Fibroblast of skin of back (primary cell): ENCODE measurements around the gene HEATR5A. TPM values are rescaled to one million over a fixed set of nuclear protein-coding genes. Genes with fewer than 3 reads are reported as not detected.
"Not testable (repeated sequence)": the region's sequence is repeated elsewhere in the genome, so short reads cannot be mapped to it uniquely, and the experiment has no call there.

Source experiments
- DNase-seq: peaks from one replicate; pipeline ENCODE4 v3.0.0-alpha.2; 2013
- polyA plus RNA-seq, 2 experiments: library from polyadenylated mRNA; unstranded; fragments of 120-200 nt; gene quantifications; one replicate each; pipeline ENCODE4 v1.2.1, GENCODE V29; 2013; ENCODE audit not compliant: insufficient read length in 2 of 2

HEATR5A gene
- 17.0 TPM for polyA plus RNA-seq (2013, experiment 1 of 2; ENCODE audit: insufficient read length)
- 20.5 TPM for polyA plus RNA-seq (2013, experiment 2 of 2; ENCODE audit: insufficient read length)

DNA sequence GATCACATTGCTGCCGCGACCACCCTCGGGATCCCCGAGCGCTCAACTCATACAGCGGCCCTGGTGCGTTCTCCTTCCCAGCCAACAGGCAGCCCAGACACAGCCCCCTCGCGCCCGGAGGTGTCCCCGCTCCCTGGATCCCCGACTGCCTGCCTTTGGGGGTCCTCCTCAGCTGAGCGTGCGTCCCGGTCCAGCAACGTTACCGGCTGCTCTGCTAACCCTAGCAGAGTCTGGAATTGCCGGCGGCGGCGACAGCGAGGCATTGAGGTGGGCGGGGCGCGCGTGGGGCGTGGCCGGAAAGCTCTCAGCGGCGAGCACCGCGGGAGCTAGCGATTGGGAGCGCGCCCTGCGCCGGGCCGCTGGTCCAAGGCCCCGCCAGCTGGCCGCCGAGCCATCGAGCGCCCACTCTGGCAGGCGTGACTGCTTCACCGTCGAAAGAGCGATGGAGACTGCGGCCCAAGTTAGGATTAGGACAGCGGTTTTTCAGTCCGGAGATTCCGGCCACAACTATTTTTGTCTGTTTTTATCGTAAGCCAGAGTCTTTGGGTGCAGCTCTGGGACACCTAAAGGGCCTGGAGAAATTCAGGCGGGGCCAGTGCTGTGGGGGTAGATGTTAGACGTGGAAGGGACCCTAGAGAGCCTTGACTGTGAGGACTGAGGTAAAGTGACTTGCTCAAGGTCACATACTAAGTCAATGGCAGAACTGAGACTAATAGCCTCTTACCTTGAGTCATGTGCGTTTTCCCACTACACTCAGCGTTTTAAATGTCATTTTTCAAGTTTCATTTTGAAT, at the start of gene HEATR5A:
Gene HEATR5A (minus strand): TSS at position 232 of the 793 bp plus-strand sequence. CDS start 17,575 bp downstream, outside the sequence.
- DNase-seq = peak; percentile 96

DNA sequence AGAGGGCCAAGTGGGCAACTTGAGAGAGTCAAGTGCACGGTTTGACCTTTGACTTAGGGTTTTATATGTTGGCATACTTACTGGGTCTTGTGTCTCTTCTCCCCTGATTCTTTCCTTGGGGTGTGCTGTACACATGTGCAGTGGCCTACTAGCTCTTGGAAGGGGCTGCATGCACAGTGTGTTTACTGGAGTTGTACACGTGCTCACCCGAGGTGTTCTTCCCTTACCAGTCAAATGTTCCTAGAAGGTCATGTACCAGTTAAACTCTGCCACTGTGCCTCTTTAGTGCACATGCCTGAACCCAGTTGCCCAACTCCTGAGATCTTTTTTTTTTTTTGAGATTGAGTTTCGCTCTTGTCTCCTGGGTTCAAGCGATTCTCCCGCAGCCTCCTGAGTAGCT, 46.2 kb upstream of the HEATR5A start:
- DNase-seq = no peak

DNA sequence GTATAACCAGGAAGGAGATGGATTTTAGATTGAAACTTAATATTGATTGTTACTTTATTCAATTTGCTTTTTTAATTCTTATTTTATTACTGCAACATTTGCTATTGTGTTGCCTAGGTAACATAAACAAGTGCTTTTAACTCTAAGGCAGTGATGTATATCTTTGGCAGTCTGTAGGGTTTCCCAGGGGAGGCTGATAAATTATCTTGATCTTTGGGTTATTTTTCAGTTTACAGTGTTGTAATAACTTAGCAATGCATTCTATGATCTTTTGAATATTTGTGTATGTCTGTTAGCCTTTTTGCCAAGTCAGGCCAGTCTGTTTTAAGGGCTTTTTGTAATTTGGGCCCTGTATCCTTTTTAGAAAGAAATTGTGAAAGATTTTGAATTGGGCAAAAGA, 44.8 kb upstream of the HEATR5A start:
- DNase-seq = peak; percentile 69

DNA sequence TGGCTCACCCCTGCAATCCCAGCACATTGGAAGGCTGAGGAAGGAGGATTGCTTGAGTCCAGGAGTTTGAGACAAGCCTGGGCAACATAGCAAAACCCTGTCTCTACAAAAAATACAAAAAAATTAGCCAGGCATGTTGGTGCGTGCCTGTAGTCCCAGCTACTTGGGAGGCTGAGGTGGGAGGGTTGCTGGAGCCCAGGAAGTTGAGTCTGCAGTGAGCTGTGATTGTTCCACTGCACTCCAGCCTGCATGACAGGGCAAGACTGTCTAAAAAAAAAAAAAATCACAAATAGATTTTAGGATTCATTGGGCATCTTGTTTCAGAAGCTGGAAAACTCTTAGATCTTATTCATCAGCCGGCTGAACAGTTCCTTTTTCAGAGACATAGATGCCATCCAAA, 42.1 kb upstream of the HEATR5A start:
- DNase-seq = not testable (repeated sequence)

DNA sequence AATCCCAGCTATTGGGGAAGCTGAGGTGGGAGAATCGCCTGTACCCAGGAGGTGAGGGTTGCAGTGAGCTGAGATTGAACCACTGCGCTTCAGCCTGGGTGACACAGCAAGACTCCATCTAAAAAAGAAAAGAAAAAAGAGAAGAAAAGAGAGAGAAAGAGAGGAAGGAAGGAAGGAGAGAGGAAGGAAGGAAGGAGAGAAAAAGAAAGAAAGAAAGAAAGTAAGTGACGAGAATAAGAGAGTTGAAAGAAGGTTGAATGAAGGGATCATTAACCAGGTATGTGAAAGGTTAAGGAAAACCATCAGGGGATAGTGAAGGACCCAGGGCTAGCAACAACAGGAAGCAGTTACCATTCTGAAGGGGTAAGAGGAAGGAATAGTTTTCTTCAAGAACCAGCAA, 41.2 kb upstream of the HEATR5A start:
- no peak for DNase-seq

DNA sequence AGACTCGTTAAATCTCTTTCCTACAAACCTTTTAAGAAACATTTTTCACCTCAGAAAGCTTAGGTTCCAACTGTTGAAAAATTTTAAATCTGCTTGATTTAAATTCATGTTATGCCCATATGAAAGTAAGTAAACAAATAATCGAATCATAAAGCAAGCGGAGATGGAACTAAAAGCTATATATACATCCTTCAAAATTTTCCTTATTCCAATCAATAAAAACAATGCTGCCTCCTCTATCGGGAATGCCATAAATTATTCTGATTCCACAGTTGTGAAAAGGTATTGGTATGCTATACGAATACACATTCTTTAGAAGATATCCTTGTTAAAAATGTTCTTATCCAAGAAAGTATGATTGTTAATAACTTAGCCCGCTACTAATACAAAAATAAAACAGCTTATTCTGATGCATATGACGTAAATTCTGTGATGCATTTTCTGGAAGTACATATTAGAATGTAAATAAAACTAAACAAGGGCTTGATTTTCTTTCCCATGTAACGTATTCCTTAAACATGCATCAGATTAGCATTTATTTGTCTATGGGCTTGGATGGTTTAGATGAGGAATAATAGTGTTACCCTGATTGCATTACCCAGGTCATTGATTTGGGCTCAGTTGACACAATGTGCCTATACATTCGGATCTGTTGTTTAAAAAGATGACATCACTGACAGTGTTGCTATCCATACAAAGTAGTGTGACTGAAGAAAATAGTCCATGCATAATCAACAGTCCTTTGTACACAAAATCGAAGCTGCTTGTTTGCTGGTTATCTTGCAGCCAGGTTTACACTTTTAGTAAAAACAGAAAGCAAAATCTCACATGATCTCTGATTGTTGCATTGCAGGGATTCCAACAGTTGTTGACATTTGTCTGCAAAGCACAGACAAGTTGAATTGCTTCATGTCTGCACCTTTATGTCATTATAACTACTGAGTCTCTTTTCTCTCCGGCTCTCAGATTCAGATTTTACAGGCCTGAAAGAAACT, 37.6 kb upstream of the HEATR5A start:
- no peak for DNase-seq

DNA sequence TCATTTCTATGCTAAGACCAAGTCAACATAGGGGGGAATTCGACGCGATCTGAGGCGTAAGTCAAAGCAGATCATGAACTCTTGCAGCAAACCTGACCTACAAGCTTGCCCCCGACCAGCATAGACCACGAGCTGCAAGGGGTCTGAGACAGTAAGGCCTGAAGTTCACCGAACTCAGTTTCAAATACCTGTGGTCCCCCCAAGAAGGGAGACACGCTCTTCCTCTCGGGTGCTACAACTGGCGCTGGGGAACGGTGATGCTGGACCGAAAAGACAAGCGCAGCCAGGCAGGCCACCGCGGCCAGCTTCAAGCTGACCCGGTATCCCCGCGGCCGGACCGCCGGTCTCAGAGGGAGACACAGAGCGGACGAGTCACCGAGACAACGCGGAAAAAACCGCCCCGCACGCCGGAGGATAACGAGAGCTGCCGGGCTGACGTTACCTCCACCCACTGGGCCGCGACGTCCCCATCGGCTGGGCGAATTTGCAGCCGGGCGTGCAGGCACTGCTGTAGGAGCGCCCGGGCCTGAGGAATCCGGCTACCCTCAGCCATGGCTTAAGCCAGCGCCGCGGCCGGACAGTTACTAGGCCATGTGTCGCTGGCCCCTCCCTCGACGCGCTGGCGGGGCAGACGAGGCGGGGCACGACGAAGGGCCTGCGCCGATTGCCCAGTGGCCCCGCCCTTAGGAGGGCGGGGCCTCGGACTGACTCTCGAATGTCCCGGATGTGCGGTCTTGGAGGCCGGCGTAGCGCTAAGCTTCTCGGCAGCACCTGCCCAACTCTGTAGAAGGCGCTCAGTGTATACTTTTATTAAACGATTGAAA, 36.7 kb upstream of the HEATR5A start, which contains the start of gene DTD2:
Gene DTD2 (minus strand): TSS at position 666 of the 824 bp plus-strand sequence. CDS start 113 bp downstream, at position 553.
- DNase-seq = peak; percentile 94

DNA sequence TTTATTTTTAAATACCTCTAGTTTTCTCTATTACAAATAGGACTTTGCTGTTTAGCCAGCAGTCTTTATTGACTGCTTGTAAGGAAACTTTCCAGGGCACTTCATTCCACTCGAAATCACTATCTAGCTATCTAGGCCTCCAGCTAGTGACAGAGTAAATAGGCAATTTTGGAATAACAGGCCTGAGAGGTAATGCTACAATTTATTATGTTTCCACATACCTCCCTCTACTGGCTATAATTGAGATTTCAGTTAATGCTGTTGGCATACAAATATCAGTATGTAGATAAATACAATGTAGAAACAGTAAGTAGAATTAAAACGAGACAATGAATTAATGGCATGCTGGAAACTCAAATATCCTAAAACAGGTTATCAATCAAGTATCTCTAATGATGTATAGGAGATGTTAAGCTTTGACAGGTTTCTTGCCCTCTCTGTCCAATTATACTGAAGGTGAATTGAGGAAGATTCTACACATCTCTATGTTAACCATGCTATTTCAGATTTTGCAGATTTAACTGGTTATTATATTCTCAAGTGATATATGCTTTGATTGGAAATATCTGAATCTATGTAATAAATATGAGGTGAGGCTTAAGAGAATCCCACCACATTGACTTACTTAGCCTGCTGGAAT, 29.7 kb upstream of the HEATR5A start:
- peak; percentile 37 for DNase-seq

DNA sequence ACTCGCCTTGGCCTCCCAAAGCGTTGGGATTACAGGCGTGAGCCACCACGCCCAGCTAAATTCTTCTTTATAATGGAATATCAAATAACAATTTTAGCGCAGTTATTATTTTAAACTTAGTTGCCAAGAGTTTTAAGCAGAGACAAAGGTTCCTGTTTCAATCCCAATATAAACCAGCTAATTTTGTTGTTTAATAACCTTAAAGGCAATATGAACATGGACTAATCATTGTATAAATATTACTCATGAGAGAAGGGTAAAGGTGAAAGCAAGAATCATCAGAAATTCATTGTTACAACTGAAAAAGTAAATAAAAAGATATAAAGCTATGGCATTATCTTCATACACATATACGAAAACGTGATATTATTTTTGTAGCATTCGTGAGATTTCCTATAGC, 28.8 kb upstream of the HEATR5A start:
- no peak for DNase-seq

DNA sequence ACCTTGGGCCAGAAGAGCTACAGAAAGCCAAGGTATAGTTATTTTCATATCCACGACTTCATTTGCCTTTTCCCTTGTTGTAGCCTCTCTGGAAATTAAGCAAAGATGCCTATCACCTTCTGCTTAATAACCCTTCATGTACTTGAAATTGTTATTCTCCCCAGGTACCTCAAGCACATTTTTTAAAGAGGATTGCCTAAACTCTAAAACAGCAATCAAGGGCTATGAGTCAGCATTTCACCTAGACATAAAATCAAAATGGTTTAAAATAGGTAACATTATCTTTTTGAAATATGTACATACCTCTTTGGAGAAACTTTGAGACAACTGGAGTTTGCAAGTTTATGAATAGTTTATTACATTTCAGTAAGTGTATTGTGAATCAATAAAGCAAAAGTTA, 25.4 kb upstream of the HEATR5A start:
- DNase-seq = no peak

DNA sequence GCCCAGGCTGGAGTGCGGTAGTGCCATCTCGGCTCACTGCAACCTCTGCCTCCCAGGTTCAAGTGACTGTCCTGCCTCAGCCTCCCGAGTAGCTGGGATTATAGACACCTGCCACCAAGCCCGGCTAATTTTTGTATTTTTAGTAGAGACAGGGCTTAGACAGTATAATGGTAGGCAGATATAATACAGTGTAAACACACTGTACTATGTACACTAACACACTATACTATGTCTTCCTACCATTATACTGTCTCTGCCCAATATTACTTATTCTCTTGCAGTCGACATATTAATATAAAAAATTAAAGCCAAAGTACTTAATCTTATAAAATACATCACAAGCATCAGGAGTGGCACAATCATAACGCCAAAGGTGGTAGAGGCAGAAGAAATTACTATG, 21.9 kb upstream of the HEATR5A start:
- DNase-seq = no peak

DNA sequence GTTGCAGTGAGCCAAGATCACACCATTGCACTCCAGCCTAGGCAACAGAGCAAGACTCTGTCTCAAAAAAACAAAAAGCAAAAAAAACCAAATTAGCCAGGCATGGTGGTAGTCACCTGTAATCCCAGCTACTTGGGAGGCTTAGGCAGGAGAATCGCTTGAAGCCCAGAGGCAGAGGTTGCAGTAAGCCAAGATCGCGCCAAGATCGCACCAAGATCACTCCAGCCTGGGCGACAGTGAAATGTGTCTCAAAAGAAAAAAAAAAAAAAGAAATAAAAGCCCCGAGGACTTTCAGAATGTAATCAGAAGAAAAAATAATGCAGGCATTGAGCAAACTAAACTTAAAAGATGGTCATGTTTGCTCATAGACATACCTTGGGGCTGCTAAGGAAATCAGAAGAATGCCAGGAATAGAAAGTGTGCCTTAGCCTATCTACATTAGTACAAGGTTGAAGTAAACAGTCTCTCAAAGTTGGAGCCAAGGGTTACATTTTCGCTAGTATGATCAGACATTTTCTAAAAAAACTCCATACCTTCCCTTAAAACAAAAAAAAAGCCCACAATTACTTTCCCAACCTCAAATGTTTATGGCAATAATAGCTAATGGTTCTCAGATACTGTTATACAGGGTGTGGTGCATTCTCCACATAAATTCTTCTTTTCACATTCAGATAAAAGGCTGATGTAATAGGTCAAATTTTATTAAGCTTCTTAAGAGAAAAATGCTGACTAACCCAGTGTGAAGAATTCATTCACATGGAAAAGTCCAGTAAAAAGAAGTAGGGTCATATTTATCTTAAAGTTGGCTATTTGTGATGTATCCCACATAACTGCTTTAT, 21.1 kb upstream of the HEATR5A start:
- peak; percentile 71 for DNase-seq

DNA sequence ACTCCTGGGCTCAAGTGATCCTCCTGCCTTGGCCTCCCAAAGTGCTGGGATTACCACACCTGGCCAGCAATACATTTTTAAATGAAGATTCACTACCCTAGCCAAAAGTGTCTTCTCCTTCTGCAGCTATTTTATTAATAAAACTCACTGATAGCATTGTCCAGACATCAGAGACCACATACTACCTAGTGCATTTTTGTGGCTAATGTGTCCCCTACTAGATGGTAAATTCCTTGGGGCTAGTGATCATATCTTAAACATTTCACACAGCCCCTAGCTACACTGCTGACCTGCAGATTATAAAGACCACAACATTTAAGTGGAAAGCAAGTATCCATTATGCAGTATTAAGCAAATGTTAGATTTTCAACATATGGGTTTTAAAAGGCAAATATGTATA, 19.9 kb upstream of the HEATR5A start:
- no peak for DNase-seq

DNA sequence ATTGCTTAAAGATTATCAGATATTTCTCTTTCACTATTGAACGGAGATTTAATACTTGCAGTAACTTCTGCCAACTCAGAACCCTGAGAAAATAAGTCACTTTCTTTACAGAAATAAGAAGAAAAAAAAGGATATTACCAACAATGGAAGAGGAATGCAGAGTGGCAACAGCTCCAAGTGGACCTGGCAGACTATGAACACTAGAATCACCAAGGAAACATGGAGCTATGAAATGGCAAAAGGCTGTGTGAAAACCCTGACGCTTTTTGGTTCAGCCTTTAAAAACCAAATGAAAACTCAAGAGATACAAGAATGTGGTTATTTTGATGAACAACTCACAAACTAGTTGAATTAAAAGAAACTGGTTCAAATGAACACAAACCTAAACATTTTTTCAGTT, 19.2 kb upstream of the HEATR5A start:
- DNase-seq = no peak

DNA sequence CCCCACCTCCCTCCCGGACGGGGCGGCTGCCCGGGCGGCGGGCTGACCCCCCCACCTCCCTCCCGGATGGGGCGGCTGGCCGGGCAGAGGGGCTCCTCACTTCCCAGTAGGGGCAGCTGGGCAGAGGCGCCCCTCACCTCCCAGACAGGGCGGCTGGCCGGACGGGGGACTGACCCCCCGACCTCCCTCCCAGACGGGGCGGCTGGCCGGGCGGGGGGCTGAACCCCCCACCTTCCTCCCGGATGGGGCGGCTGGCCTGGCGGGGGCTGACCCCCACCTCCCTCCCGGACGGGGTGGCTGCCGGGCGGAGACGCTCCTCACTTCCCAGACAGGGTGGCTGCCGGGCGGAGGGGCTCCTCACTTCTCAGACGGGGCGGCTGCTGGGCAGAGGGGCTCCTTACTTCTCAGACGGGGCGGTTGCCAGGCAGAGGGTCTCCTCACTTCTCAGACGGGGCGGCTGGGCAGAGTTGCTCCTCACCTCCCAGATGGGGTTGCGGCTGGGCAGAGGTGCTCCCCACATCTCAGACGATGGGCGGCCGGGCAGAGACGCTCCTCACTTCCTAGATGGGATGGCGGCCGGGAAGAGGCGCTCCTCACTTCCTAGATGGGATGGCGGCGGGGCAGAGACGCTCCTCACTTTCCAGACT, 16.8 kb upstream of the HEATR5A start:
- DNase-seq = not testable (repeated sequence)

DNA sequence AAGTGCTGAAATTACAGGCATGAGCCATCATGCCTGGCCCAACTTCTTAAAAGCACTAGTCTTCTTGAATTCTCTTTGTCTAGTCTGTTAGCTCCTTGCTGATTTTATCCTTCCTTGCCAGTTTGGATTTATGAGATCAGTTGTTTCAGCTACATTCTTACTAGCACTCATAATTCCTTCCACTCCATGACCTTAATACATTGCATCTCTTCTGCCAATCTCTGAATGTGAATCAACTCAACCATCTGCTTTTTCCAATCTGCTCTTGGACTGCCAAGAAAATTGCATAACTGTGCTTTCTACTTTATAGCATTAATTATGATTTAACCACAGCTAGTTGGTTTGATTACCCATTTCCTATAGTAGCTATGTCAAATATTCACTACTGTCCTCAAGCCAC, 14.9 kb upstream of the HEATR5A start:
- no peak for DNase-seq

DNA sequence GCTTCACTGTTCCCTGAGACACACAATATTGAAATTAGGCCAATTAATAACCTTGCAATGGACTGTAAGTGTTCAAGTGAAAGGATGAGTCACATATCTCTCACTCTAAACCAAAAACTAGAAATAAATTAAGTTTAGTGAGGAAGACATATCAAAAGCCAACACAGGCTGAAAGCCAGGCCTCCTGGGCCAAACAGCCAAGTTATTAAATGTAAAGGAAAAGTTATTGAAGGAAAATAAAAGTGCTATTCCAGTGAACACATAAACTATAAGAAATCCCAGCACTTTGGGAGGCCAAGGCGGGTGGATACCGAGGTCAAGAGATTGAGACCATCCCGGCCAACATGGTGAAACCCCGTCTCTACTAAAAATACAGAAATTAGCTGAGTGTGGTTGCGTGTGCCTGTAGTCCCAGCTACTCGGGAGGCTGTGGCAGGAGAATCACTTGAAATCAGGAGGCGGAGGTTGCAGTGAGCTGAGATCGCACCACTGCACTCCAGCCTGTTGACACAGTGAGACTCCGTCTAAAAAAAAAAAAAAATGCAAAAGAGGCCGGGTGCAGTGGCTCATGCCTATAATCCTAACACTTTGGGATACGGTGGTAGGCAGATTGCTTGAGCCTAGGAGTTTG, 10.4 kb upstream of the HEATR5A start:
- DNase-seq = no peak

DNA sequence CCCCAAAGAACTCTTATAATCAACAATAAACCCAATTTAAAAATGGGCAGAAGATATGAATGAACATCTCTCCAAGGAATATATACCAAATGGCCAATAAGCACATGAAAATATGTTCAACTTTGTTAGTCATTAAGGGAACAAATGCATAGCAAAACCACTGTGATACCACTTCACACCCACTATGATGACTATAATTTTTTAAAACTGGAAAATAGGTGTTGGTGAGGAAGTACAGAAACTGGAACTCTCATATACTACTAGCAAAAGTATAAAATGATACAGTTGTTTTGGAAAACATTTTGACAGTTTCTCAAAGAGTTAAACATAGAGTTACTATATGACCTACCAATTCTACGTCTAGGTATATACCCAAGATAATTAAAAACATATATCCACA, 9.4 kb upstream of the HEATR5A start:
- DNase-seq = no peak

DNA sequence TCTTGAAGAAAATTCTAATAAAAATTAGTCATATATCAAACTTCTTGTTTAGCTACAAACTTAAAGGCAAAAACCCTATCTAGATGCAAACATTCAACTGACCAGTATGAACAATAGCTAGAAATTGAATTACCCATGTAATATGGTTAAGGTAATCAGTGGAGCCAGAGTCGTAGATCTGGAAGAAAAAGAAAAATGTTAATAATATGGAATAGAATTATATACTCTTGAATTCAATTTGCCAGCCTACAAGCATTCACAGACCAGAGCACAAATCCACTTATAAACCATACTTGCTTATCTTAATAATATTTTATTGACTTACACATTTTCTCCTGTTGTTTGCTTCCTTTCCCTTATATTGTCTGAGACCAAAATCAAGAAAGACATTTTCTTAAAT, 7.7 kb upstream of the HEATR5A start:
- no peak for DNase-seq

DNA sequence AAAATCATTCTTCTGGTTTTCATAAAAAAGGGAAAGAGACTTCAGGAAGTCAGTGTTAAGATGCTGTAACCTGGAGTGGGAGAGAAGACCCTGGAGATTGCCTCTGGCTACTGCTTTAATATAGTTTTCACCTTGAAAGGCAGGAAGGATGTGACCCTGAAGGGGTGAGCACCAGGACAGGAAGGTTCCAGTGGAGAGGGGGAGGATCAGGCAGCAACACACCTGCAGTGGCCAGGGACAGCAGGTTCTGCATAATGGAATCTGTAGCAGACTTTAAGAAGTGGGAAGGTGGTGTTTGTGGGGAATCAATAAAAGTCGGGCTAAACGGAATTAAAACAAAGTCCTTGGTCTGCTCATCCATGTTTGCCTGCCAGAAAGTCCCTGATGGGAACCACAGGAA, 6.3 kb upstream of the HEATR5A start:
- DNase-seq = no peak
